ENCODE results near the gene NRP2.

GRCh38 chr2:205680067-205680466, 2.2 kb upstream of the NRP2 start:
- TF ChIP-seq RBAK (CRISPR knock-in tag; IDR thresholded peaks at IDR 0.05) (no peak), MIER3 (CRISPR knock-in tag; IDR thresholded peaks at IDR 0.05; ENCODE audit: borderline replicate concordance) (no peak), ARNT (IDR thresholded peaks at IDR 0.05) (no peak), NFIC (IDR thresholded peaks at IDR 0.05; ENCODE audit: low read length) (no peak), CTCF (CRISPR knock-in tag; IDR thresholded peaks at IDR 0.05) (peak; percentile 78), KAT7 (CRISPR knock-in tag; IDR thresholded peaks at IDR 0.05; ENCODE audit: borderline replicate concordance) (no peak), HCFC1 (IDR thresholded peaks at IDR 0.05; ENCODE audit: low read depth, low read length) (no peak), HMG20B (CRISPR knock-in tag; conservative IDR thresholded peaks at IDR 0.05) (no peak), RARA (CRISPR knock-in tag; IDR thresholded peaks at IDR 0.05) (no peak), ZNF878 (CRISPR knock-in tag; IDR thresholded peaks at IDR 0.05) (no peak)
